Uterus (tissue), 4 donors: ENCODE measurements around the gene TCEAL5. TPM values are rescaled to one million over a fixed set of nuclear protein-coding genes. Genes with fewer than 3 reads are reported as not detected.
"Not testable (repeated sequence)": the region's sequence is repeated elsewhere in the genome, so short reads cannot be mapped to it uniquely, and the experiment has no call there.

Experiments
- DNase-seq, 2 donors: peaks; one replicate each; pipeline ENCODE4 v3.0.0-alpha.2; 2019 to 2020
- H3K27ac ChIP-seq, 2 donors: fragments of 200-600 bp; sonication (generic); 1 replicate in 1 of 2; 2 replicates in 1 of 2; pipeline ENCODE4 v1.5.1; 2016 to 2018
- H3K27me3 ChIP-seq, 2 donors: fragments of 200-600 bp; sonication (generic); one replicate each; pipeline ENCODE4 v1.5.1; 2018 to 2019; ENCODE audit warnings: control low read depth in 1 of 2
- H3K36me3 ChIP-seq, 2 donors: fragments of 200-600 bp; sonication (generic); one replicate each; pipeline ENCODE4 v1.5.1; 2019; ENCODE audit warnings: control low read depth in 1 of 2
- H3K4me1 ChIP-seq, 2 donors: fragments of 200-600 bp; sonication (generic); one replicate each; pipeline ENCODE4 v1.5.1; 2018 to 2019; ENCODE audit warnings: control low read depth in 1 of 2
- H3K4me3 ChIP-seq, 2 donors: fragments of 200-600 bp; sonication (generic); 1 replicate in 1 of 2; 2 replicates in 1 of 2; pipeline ENCODE4 v1.5.1; 2018 to 2019; ENCODE audit warnings: mild to moderate bottlenecking in 1 of 2
- H3K9me3 ChIP-seq, 2 donors: fragments of 200-600 bp; sonication (generic); one replicate each; pipeline ENCODE4 v1.5.1; 2019; ENCODE audit warnings: control low read depth in 1 of 2
- CTCF ChIP-seq, 4 experiments: fragments of 200-600 bp in 2 of 4; fragments of 450-650 bp in 2 of 4; sonication (generic) in 2 of 4; IDR thresholded peaks; one replicate each; pipeline ENCODE4 v1.5.1; 2016 to 2019; ENCODE audit warnings: antibody characterized with exemption in 4 of 4, mild to moderate bottlenecking in 2 of 4, moderate library complexity in 1 of 4
- POLR2A ChIP-seq, 2 donors: fragments of 450-650 bp; IDR thresholded peaks; one replicate each; pipeline ENCODE4 v1.6.1; 2016; ENCODE audit warnings: antibody characterized with exemption in 2 of 2, mild to moderate bottlenecking in 1 of 2, moderate library complexity in 1 of 2
- intact Hi-C: fragments of 100-400 bp; cut with DNase I; formaldehyde crosslinking; loops from one replicate; pipeline ENCODE4 v1.15.1; 2023; ENCODE audit warnings: low total_unique reads
- total RNA-seq, 4 donors: library from RNA; depleted of rRNA in 3 of 4; stranded (reverse); fragments of >200 nt in 3 of 4; gene quantifications; one replicate each; pipeline versions ENCODE4 v1.1.0 to v1.2.4, GENCODE V29; 2014 to 2023
- donor health status: DM: yes; HTN: yes; CAD: no.

The TCEAL5 gene
- total RNA-seq, 4 donors from 2014 or later, result 5.4 to 6.5 TPM; not detected in 2

GRCh38 chrX:103250977-103251376 lies 25.6 kb downstream of the TCEAL5 start:
- no peaks in the 10 kb centered on the region for H3K36me3 ChIP-seq
- TF ChIP-seq CTCF (IDR thresholded peaks at IDR 0.05) (no peak), POLR2A (IDR thresholded peaks at IDR 0.05) (no peak)
- intact Hi-C loops, result no loop called here
- no peak for DNase-seq
- H3K27me3 ChIP-seq, result no peaks in the 10 kb centered on the region
- H3K4me1 ChIP-seq, result no peaks in the 10 kb centered on the region
- H3K9me3 ChIP-seq, result no peaks in the 10 kb centered on the region
- no peak overlapping the region for H3K4me3 ChIP-seq
- no peak overlapping the region for H3K27ac ChIP-seq

- Histone ChIP-seq H3K9me3 (no peaks in the 10 kb centered on the region), H3K4me3 (no peak overlapping the region), H3K27ac (no peak overlapping the region), H3K4me1 (no peaks in the 10 kb centered on the region), H3K36me3 (no peaks in the 10 kb centered on the region), H3K27me3 (no peaks in the 10 kb centered on the region)
- TF ChIP-seq POLR2A (IDR thresholded peaks at IDR 0.05) (no peak), CTCF (IDR thresholded peaks at IDR 0.05) (no peak)
- intact Hi-C loops, result no loop called here
- DNase-seq, result no peak
Measured at GRCh38 chrX:103249805-103250204, 26.7 kb downstream of the TCEAL5 start.

GRCh38 chrX:103248553-103248952 lies 28.0 kb downstream of the TCEAL5 start:
- TF ChIP-seq POLR2A (IDR thresholded peaks at IDR 0.05), result no peak
- peak in 2 of 4 experiments; percentile 20 to 21 for TF ChIP-seq CTCF (IDR thresholded peaks at IDR 0.05)
- no peaks in the 10 kb centered on the region for H3K27me3 ChIP-seq
- H3K4me1 ChIP-seq, result no peaks in the 10 kb centered on the region
- H3K27ac ChIP-seq, result no peak overlapping the region
- no peaks in the 10 kb centered on the region for H3K36me3 ChIP-seq
- no peak for DNase-seq
- H3K9me3 ChIP-seq, result no peaks in the 10 kb centered on the region
- H3K4me3 ChIP-seq, result no peak overlapping the region
- intact Hi-C loops, result no loop called here

- Histone ChIP-seq H3K4me1 (no peaks in the 10 kb centered on the region), H3K36me3 (no peaks in the 10 kb centered on the region), H3K27ac (no peak overlapping the region), H3K27me3 (no peaks in the 10 kb centered on the region), H3K9me3 (no peaks in the 10 kb centered on the region), H3K4me3 (no peak overlapping the region)
- intact Hi-C loops, result no loop called here
- no peak for DNase-seq
- TF ChIP-seq CTCF (IDR thresholded peaks at IDR 0.05) (no peak), POLR2A (IDR thresholded peaks at IDR 0.05) (no peak)
Measured at GRCh38 chrX:103240155-103240554, 36.4 kb downstream of the TCEAL5 start.

GRCh38 chrX:103236296-103236695 lies 40.3 kb downstream of the TCEAL5 start:
- no peak for DNase-seq
- Histone ChIP-seq H3K9me3 (no peaks in the 10 kb centered on the region), H3K4me3 (no peak overlapping the region), H3K27ac (no peak overlapping the region), H3K27me3 (no peaks in the 10 kb centered on the region), H3K4me1 (no peaks in the 10 kb centered on the region), H3K36me3 (no peaks in the 10 kb centered on the region)
- TF ChIP-seq POLR2A (IDR thresholded peaks at IDR 0.05) (no peak), CTCF (IDR thresholded peaks at IDR 0.05) (no peak)
- intact Hi-C loops, result no loop called here

- intact Hi-C loops, result not testable (repeated sequence)
Measured at GRCh38 chrX:103235608-103236007, 40.9 kb downstream of the TCEAL5 start.

More at GRCh38 chrX:103235608-103236007, 40.9 kb downstream of the TCEAL5 start:
- H3K4me3 ChIP-seq, H3K27ac ChIP-seq, H3K36me3 ChIP-seq, DNase-seq, H3K9me3 ChIP-seq, H3K4me1 ChIP-seq, H3K27me3 ChIP-seq: not testable (repeated sequence)
